Activated T-cell treated with anti-CD3 and anti-CD28 coated beads, Interleukin-2, amount 50 U/mL, for 72 hours (primary cell): ENCODE results near the gene CCNI2. TPM values are rescaled to one million over a fixed set of nuclear protein-coding genes. Genes with fewer than 3 reads are reported as not detected.

Experiments
- total RNA-seq, 2 donors: library from RNA; stranded (reverse); gene quantifications; one replicate each; pipeline ENCODE4 v1.2.3, GENCODE V29; 2022

Gene CCNI2
- total RNA-seq, 2 donors from 2014 or later: 3.4 to 4.6 TPM

Other genes starting within 250 kb of the CCNI2 start
- 1 to 10 TPM; 1.3 to 2.1 TPM for gene IL5, start 203.9 kb upstream of the CCNI2 start, total RNA-seq
- gene RAD50, start 190.4 kb upstream of the CCNI2 start, total RNA-seq: 10 to 100 TPM; 42.1 to 46.1 TPM
- 10 to 100 TPM in 1 of 2 donors, 1 to 10 TPM in 1; 8.0 to 16.3 TPM for gene IL13, start 89.3 kb upstream of the CCNI2 start, total RNA-seq
- 1 to 10 TPM; 1.2 to 1.5 TPM for gene IL4, start 73.4 kb upstream of the CCNI2 start, total RNA-seq
- gene KIF3A, start 9.9 kb upstream of the CCNI2 start, total RNA-seq: 10 to 100 TPM; 20.0 to 26.9 TPM
- 10 to 100 TPM; 24.7 to 26.4 TPM for gene SEPTIN8, start 29.8 kb downstream of the CCNI2 start, total RNA-seq
- gene SOWAHA, start 65.9 kb downstream of the CCNI2 start, total RNA-seq: not detected
- 1 to 10 TPM; 1.1 to 2.1 TPM for gene SHROOM1, start 83.2 kb downstream of the CCNI2 start, total RNA-seq
- 1 to 10 TPM; 1.9 to 2.8 TPM for gene GDF9, start 119.0 kb downstream of the CCNI2 start, total RNA-seq
- 100 to 1,000 TPM; 189 TPM for gene UQCRQ, start 119.2 kb downstream of the CCNI2 start, total RNA-seq
- gene LEAP2, start 126.2 kb downstream of the CCNI2 start, total RNA-seq: 1 to 10 TPM; 5.0 to 7.2 TPM
- 10 to 100 TPM; 33.6 to 34.9 TPM for gene AFF4, start 216.2 kb downstream of the CCNI2 start, total RNA-seq